Measurements from ENCODE around the gene NINL.

The NINL gene

GRCh38 chr20:25469558-25469957 lies 115.8 kb downstream of the NINL start:
- Histone ChIP-seq H2AK5ac (ENCODE audit: low read length) (no peak overlapping the region), H2BK5ac (ENCODE audit: low read length) (no peak overlapping the region), H3K18ac (ENCODE audit: low read length) (no peak overlapping the region), H3K36me3 (ENCODE audit: control insufficient read depth, insufficient read depth, low read length) (peaks cover 9% of the 10 kb centered on the region), H3K9ac (ENCODE audit: low read length) (no peak overlapping the region), H3K4ac (ENCODE audit: low read depth, low read length) (no peak overlapping the region), H2BK15ac (replicated peaks; ENCODE audit: low read depth) (no peak overlapping the region), H3K23ac (ENCODE audit: low read length) (no peak overlapping the region), H2BK120ac (ENCODE audit: low read depth, low read length) (no peak overlapping the region), H4K5ac (ENCODE audit: low read length) (no peak overlapping the region), H3K4me2 (ENCODE audit: low read length) (no peak overlapping the region), H3K27me3 (ENCODE audit: insufficient read depth, low read length, poor library complexity) (no peaks in the 10 kb centered on the region), H3K56ac (ENCODE audit: low read length) (no peak overlapping the region), H3K4me3 (ENCODE audit: low read length) (no peak overlapping the region), H3K79me2 (ENCODE audit: control insufficient read depth, insufficient read depth, low read length) (no peaks in the 10 kb centered on the region), H3K4me1 (ENCODE audit: control insufficient read depth, low read depth, low read length) (no peaks in the 10 kb centered on the region), H3K79me1 (ENCODE audit: low read length) (peaks cover 9% of the 10 kb centered on the region), H4K8ac (ENCODE audit: low read depth, low read length) (no peak overlapping the region), H3K27ac (ENCODE audit: low read depth, low read length) (no peak overlapping the region)
- whole genome bisulfite sequencing (ENCODE audit: extremely low coverage, insufficient coverage, low lambda C conversion rate), result no CpG with 5 or more reads among the region's 13 CpGs
- no peak for DNase-seq

GRCh38 chr20:25468126-25469075 lies 116.9 kb downstream of the NINL start:
- Histone ChIP-seq H3K4me3 (ENCODE audit: low read length) (no peak overlapping the region), H3K4me2 (ENCODE audit: low read length) (no peak overlapping the region), H3K18ac (ENCODE audit: low read length) (no peak overlapping the region), H3K9ac (ENCODE audit: low read length) (no peak overlapping the region), H3K79me1 (ENCODE audit: low read length) (peaks cover 9% of the 10 kb centered on the region), H2BK5ac (ENCODE audit: low read length) (no peak overlapping the region), H3K4ac (ENCODE audit: low read depth, low read length) (no peak overlapping the region), H3K23ac (ENCODE audit: low read length) (no peak overlapping the region), H3K27ac (ENCODE audit: low read depth, low read length) (no peak overlapping the region), H3K36me3 (ENCODE audit: control insufficient read depth, insufficient read depth, low read length) (peaks cover 14% of the 10 kb centered on the region), H3K56ac (ENCODE audit: low read length) (no peak overlapping the region), H3K79me2 (ENCODE audit: control insufficient read depth, insufficient read depth, low read length) (no peaks in the 10 kb centered on the region), H2BK120ac (ENCODE audit: low read depth, low read length) (no peak overlapping the region), H4K8ac (ENCODE audit: low read depth, low read length) (no peak overlapping the region), H2AK5ac (ENCODE audit: low read length) (no peak overlapping the region), H3K27me3 (ENCODE audit: insufficient read depth, low read length, poor library complexity) (no peaks in the 10 kb centered on the region), H3K4me1 (ENCODE audit: control insufficient read depth, low read depth, low read length) (no peaks in the 10 kb centered on the region), H4K5ac (ENCODE audit: low read length) (no peak overlapping the region), H2BK15ac (replicated peaks; ENCODE audit: low read depth) (no peak overlapping the region)
- WGBS (ENCODE audit: extremely low coverage, insufficient coverage, low lambda C conversion rate), result no CpG with 5 or more reads among the region's 18 CpGs
- no peak for DNase-seq

- no peak overlapping the region for H3K27ac ChIP-seq (ENCODE audit: low read depth, low read length)
- peaks cover 7% of the 10 kb centered on the region for H3K79me1 ChIP-seq (ENCODE audit: low read length)
- H3K79me2 ChIP-seq (ENCODE audit: control insufficient read depth, insufficient read depth, low read length), result no peaks in the 10 kb centered on the region
- no peak overlapping the region for H3K4me3 ChIP-seq (ENCODE audit: low read length)
- H4K8ac ChIP-seq (ENCODE audit: low read depth, low read length), result no peak overlapping the region
- no peak for DNase-seq
- WGBS (ENCODE audit: extremely low coverage, insufficient coverage, low lambda C conversion rate), result no CpG with 5 or more reads among the region's 8 CpGs
- no peak overlapping the region for H3K56ac ChIP-seq (ENCODE audit: low read length)
- H2BK5ac ChIP-seq (ENCODE audit: low read length), result no peak overlapping the region
- no peak overlapping the region for H3K18ac ChIP-seq (ENCODE audit: low read length)
- H3K4ac ChIP-seq (ENCODE audit: low read depth, low read length), result no peak overlapping the region
- H3K9ac ChIP-seq (ENCODE audit: low read length), result no peak overlapping the region
- no peak overlapping the region for H3K23ac ChIP-seq (ENCODE audit: low read length)
- no peaks in the 10 kb centered on the region for H3K4me1 ChIP-seq (ENCODE audit: control insufficient read depth, low read depth, low read length)
- H3K4me2 ChIP-seq (ENCODE audit: low read length), result no peak overlapping the region
- no peak overlapping the region for H2AK5ac ChIP-seq (ENCODE audit: low read length)
- H4K5ac ChIP-seq (ENCODE audit: low read length), result no peak overlapping the region
- no peak overlapping the region for H2BK15ac ChIP-seq (replicated peaks; ENCODE audit: low read depth)
- H2BK120ac ChIP-seq (ENCODE audit: low read depth, low read length), result no peak overlapping the region
- peaks cover 14% of the 10 kb centered on the region for H3K36me3 ChIP-seq (ENCODE audit: control insufficient read depth, insufficient read depth, low read length)
- H3K27me3 ChIP-seq (ENCODE audit: insufficient read depth, low read length, poor library complexity), result no peaks in the 10 kb centered on the region
Measured at GRCh38 chr20:25467441-25467840, 117.9 kb downstream of the NINL start.

GRCh38 chr20:25466846-25467245 lies 118.5 kb downstream of the NINL start:
- no CpG with 5 or more reads among the region's 7 CpGs for WGBS (ENCODE audit: extremely low coverage, insufficient coverage, low lambda C conversion rate)
- no peak for DNase-seq

GRCh38 chr20:25465243-25466135 lies 119.8 kb downstream of the NINL start:
- no peak overlapping the region for H3K27ac ChIP-seq (ENCODE audit: low read depth, low read length)
- no peak overlapping the region for H3K18ac ChIP-seq (ENCODE audit: low read length)
- H3K4me2 ChIP-seq (ENCODE audit: low read length), result no peak overlapping the region
- H3K36me3 ChIP-seq (ENCODE audit: control insufficient read depth, insufficient read depth, low read length), result peaks cover 22% of the 10 kb centered on the region
- H3K4me3 ChIP-seq (ENCODE audit: low read length), result no peak overlapping the region
- H3K4ac ChIP-seq (ENCODE audit: low read depth, low read length), result no peak overlapping the region
- no peak overlapping the region for H4K5ac ChIP-seq (ENCODE audit: low read length)
- H3K27me3 ChIP-seq (ENCODE audit: insufficient read depth, low read length, poor library complexity), result no peaks in the 10 kb centered on the region
- H3K79me1 ChIP-seq (ENCODE audit: low read length), result peaks cover 5% of the 10 kb centered on the region
- no peak overlapping the region for H4K8ac ChIP-seq (ENCODE audit: low read depth, low read length)
- H3K23ac ChIP-seq (ENCODE audit: low read length), result no peak overlapping the region
- H3K79me2 ChIP-seq (ENCODE audit: control insufficient read depth, insufficient read depth, low read length), result no peaks in the 10 kb centered on the region
- H3K4me1 ChIP-seq (ENCODE audit: control insufficient read depth, low read depth, low read length), result no peaks in the 10 kb centered on the region
- no peak overlapping the region for H3K56ac ChIP-seq (ENCODE audit: low read length)
- no peak for DNase-seq
- H2BK120ac ChIP-seq (ENCODE audit: low read depth, low read length), result no peak overlapping the region
- WGBS (ENCODE audit: extremely low coverage, insufficient coverage, low lambda C conversion rate), result no CpG with 5 or more reads among the region's 15 CpGs
- H2BK15ac ChIP-seq (replicated peaks; ENCODE audit: low read depth), result no peak overlapping the region
- H2BK5ac ChIP-seq (ENCODE audit: low read length), result no peak overlapping the region
- no peak overlapping the region for H3K9ac ChIP-seq (ENCODE audit: low read length)
- H2AK5ac ChIP-seq (ENCODE audit: low read length), result no peak overlapping the region

More at GRCh38 chr20:25466846-25467245, 118.5 kb downstream of the NINL start:
- no peak overlapping the region for H3K27ac ChIP-seq (ENCODE audit: low read depth, low read length)
- no peak overlapping the region for H3K9ac ChIP-seq (ENCODE audit: low read length)
- no peak overlapping the region for H2BK15ac ChIP-seq (replicated peaks; ENCODE audit: low read depth)
- no peak overlapping the region for H2BK5ac ChIP-seq (ENCODE audit: low read length)
- no peak overlapping the region for H4K5ac ChIP-seq (ENCODE audit: low read length)
- no peak overlapping the region for H3K4ac ChIP-seq (ENCODE audit: low read depth, low read length)
- peaks cover 18% of the 10 kb centered on the region for H3K36me3 ChIP-seq (ENCODE audit: control insufficient read depth, insufficient read depth, low read length)
- H3K56ac ChIP-seq (ENCODE audit: low read length), result no peak overlapping the region
- H3K4me3 ChIP-seq (ENCODE audit: low read length), result no peak overlapping the region
- peaks cover 7% of the 10 kb centered on the region for H3K79me1 ChIP-seq (ENCODE audit: low read length)
- H4K8ac ChIP-seq (ENCODE audit: low read depth, low read length), result no peak overlapping the region
- no peak overlapping the region for H3K18ac ChIP-seq (ENCODE audit: low read length)
- H3K79me2 ChIP-seq (ENCODE audit: control insufficient read depth, insufficient read depth, low read length), result no peaks in the 10 kb centered on the region
- H3K23ac ChIP-seq (ENCODE audit: low read length), result no peak overlapping the region
- no peak overlapping the region for H2BK120ac ChIP-seq (ENCODE audit: low read depth, low read length)
- H3K27me3 ChIP-seq (ENCODE audit: insufficient read depth, low read length, poor library complexity), result no peaks in the 10 kb centered on the region
- no peaks in the 10 kb centered on the region for H3K4me1 ChIP-seq (ENCODE audit: control insufficient read depth, low read depth, low read length)
- no peak overlapping the region for H3K4me2 ChIP-seq (ENCODE audit: low read length)
- H2AK5ac ChIP-seq (ENCODE audit: low read length), result no peak overlapping the region

Measured in mesendoderm (in vitro differentiated cells).